ENCODE measurements around the gene CD8A.

The CD8A gene

DNA sequence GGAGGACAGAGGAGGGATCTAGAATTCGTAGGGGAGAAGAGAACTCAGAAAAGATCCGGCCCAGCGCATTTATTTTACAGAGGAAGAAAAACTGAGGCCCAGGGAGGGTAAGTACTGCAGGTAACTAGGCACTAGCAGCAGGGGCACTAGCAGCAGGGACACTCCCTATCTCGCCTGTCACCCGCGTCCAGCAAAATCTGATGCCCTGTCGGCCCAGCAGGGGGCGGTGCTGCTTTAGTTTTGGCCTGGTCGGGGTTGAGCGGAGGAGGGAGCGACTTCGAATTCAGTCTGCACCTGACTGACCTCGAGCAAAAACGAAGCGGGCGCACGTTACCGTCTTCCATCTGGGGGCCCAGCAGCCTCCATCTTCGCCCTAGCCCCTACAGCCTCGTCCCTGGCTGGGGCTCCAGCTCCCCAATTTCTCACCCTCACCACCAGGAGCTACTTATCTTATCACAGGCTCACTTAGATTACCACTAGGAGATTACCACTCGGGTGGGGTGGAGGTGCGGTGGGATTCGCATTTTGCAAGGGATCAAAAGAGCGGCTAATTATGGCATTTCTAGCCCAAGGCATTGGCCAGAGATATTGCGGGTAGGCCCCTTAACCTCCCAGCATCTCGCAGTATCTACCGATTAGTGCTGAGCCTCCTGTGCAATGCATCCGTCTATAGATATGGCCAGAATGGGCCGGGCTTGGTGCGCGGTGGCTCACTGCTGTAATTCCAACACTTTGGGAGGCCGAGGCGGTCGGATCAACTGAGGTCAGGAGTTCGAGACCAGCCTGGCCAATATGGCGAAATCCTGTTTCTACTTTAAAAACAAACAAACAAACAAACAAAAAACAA is 17.8 kb upstream of the CD8A start:
- DNase-seq, result peak; percentile 100

DNA sequence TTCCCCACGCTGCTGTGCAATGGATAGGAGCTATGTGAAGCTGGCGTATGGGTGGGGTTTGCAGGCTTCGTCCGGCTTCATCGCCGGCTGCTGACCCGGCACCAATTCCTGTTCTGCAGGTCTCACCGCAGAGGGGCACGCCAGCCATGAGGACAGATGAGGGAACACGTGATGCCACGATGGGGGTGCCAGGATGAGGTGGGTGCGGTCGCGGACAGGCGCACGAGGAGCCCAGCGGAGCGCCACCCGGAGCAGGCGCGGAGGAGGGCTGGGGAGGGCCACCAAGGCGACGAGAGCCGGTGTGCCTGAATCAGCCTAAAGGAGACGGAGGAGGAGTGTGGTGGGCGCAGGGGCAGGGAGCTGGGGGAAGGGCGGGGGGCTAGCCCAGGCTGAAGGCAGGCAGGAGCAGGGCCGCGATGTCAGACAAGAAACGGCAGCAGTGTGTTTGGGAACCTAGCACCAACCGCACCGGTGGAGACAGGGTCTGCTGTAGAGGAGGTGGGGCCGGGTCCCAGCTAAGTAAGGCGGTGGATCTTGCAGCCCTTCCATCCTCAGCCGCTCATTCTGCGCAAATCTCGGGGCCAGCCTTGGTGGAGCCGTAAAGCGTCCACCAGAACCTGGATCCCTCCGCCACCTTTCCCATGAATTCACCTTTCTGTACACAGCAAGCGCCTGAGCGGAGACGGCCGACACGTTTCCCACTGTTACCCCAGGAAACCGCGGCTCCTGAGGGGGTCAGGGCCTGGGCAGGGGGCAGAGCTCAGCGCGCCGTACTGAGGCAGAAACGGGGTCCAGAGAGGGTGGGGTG is 17.0 kb upstream of the CD8A start:
- peak; percentile 89 for DNase-seq

DNA sequence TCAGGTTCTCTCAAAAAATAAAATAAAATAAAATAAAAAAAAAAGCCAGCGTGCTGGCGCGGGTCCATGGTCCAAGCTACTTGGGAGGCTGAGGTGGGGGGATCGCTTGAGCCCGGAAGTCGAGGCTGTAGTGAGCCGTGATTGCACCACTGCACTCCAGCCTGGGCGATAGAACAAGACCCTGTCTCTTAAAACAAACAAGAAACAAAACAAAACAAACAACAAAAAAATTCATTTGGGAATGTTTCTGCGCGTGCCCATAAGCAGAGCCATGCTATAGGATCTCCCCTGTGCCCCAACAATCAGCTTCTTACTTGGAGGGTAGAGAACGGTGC is 16.4 kb upstream of the CD8A start:
- DNase-seq, result no peak

DNA sequence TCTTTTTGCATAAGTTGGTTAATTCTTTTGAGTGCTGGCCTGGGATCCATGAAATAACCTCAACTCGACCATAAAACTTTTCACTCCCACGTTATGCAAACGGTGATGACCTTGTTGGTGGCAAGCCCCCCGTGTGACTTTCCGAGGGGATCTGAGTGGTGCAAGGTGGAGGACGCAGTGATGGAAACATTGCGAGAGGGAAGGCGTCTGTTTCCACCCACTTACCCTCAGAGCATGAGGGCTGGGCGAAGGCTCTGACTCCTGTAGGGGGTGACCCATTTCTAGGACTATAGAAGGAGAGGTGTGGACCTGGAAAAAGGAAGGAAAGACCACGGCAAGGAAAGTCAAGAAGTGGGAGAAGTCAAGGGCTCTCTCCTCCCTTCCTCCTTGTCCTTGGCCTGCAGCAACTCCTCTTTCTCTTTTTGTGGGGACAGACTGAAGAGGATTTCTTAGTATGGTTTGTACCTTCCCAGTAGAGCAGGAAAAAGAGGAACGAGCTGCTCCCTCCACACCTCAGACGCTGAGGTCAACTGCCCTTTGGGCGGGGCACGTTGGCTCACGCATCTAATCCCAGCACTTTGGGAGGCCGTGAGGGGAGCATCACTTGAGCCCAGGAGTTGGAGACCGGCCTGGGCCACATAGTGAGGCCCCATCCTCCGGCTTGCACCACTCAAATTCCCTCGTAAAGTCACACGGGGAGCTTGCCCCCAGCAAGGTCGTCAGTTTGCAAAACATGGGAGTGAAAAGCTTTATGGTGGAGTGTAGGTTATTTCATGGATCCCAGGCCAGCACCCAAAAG is 15.5 kb upstream of the CD8A start:
- peak; percentile 75 for DNase-seq

DNA sequence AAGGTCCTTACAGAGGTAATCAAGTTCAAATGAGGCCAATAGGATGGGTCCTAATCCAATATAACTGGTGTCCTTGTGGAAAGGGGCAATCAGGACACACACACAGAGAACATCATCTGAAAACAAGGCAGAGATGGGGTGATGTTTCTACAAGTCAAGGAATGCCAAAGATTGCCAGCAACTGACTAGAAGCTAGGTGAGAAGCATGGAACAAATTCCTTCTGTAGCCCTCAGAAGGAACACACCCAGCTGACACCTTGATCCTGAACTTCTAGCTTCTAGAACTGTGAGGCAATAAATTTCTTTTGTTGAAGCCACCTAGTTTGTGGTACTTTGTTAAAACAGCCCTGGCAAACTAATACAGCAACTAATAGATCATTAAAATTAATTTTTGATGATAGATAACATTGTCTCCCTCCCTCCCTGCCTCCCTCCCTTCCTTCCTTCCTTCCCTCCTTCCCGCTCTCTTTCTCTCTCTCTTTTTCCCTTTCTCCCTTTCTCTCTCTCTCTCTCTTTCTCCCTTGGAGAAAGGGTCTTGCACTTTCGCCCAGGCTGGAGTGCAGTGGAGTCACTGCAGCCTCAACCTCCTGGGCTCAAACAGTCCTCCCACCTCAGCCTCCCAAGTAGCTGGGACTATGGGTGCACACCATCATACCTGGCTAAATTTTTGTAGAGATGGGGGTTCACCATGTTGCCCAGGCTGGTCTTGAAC is 10.3 kb upstream of the CD8A start:
- DNase-seq, result no peak

DNA sequence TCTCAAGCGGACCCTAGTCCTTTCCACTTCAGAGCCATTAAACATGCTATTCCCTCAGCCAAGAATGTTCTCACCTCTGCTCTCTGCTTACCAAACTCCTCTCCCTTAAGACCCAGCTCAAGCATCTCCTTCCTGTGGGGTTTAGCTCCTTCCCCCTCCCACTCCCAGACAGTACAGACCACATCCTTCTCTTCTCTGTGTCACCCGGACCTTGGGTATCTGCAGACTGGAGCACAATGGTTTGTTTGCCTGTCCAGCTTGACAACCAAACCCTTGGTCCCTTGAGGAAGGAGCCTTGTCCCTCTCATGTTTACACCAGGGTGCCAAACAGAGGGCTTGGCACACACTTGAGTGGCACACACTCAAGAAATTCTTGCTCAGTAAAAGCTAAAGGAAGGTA is 4.1 kb upstream of the CD8A start:
- DNase-seq, result no peak

DNA sequence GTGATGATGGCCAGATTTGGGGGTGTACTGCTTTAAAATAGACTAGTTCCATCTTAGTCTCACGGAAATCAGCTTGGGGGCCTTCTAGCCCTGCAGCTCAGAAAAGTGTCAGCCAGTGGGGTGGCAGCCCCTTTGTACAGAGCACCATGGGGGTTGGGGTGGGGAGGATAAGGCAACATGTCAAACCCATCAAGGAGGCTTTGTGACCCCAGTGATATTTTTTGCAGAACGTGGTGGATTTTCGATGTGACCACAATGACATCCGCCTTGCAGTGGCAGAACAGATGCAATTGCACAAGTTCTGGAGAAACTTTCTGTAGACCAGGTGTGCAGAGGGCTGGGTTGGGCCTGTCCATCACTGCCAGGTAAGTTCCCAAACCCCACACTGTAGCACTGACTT is 3.0 kb upstream of the CD8A start:
- DNase-seq, result peak; percentile 69

DNA sequence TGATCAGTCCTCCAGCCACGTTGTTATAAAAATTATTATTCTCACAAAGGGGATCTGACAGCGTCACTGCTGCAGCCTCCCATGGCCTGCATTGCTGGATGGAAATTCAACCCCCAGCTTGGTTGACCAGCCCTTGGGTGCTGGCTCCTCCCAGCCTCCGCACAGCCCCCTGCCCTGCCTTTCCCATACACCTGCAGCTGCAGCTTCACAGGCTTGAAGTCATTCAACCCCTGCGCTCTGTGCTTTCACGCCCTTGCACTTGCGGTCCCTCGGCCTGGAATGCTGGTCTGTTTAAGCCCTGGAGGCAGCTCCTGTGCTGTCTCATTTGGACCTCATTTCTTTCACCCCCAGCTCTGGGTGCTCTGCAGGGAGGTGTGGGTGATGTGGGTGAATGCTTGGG is 860 bp upstream of the CD8A start:
- DNase-seq, result no peak

DNA sequence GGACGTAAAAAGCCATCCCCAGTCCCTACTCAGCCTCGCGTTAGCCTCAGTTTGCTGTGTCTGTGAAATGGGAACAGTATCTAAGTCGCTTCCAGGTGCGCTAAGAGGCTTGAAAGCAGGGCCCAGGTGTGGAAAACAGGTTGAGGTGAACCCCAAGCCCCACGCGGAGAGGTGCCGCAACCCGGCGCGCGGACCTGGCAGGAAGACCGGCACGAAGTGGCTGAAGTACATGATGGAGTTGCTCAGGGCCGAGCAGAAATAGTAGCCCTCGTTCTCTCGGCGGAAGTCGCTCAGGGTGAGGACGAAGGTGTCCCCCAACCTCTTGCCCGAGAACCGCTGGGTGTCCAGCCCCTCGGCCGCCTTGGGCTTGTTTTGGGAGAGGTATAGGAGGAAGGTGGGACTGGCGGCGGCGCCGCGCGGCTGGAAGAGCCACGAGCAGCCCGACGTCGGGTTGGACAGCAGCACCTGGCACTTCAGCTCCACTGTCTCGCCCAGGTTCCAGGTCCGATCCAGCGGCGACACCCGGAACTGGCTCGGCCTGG is 508 bp downstream of the CD8A start:
- peak; percentile 83 for DNase-seq

DNA sequence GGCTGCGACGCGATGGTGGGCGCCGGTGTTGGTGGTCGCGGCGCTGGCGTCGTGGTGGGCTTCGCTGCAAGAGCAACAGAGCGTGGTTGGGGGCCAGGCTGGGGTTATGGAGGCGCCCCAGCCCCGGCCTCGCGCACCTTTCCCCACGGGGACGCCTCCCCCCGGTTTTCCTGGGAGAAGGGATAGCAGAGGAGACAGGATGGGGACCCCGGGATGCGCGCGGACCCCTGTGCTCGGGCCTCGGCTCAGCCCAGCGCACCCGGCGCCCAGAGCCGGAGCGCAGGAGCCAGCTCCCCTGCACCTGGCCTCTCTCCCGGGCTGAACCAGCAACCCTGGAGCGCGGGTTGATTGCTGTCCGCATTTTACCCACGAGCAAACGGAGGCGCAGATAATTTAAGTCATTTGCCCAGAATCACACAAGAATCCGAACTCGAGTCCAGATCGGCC is 1.0 kb downstream of the CD8A start:
- DNase-seq, result peak; percentile 69

DNA sequence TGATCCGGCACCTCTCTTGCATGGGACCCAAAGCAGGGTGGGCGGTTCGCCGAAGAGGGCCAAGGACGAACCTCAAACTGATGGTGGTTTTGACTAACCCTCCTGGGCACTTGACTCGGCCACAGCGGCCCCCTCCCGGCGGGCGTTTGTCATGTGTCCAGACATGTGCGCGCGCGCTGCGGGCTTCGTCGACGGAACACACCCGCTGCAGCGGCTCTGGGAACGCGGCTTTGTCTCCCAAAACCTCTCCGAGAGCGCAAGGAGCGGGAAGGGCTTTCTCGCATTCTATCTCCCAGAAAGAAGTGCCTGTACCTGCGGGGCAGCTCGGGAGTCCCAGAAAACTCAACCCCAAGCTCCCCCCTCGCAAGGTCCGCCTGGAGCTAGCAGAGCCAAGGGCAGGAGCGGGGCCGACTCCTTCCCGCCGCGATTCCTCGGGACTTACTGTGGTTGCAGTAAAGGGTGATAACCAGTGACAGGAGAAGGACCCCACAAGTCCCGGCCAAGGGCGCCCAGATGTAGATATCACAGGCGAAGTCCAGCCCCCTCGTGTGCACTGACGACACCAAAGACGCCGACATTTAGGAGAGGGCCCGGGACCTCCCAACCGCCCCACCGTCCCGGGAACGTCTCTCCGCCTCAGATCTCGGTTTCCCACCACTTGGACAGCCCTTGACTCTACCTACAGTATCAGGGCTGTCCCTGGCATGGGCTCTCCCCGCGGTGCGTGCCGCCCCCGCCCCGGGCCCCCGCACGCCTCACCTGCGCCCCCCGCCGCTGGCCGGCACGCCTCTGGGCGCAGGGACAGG is 1.6 kb downstream of the CD8A start:
- DNase-seq, result peak; percentile 85

DNA sequence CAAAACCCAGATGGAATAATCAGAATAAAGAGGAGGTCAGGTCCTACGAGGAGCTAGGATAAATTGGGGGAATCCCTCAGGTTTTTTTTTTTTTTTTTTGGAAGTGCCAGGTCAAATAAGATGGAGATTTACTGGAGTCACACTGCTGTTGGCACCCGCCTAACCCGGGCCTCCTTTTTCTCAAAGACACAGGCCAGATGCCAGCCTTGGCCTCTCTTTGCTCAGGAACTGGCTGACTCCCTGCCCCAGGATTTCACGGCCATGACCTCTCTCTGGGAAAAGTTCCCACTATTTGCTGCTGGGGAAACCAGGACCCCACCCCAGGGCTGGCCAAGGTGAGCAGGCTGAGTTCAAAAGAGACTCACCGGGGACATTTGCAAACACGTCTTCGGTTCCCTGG is 2.5 kb downstream of the CD8A start:
- DNase-seq, result no peak

DNA sequence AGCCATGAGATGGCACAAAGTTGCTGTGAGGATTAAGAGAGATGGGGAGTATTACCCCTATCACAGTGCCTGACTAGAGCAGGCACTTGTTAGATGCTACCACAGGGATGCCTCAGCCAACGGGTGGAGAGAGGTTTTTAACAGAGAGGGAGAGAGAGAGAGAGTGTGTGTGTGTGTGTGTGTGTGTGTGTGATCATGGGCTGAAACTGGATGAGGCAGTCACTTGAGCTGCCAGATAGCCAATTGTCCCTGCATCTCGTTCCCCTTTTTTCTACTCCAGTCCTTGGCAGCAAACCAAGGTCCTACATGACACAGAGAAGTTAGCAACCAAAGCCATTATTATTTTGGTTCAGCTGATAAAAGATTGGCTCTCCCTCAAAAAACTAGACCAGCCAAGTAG is 3.0 kb downstream of the CD8A start:
- DNase-seq, result no peak

DNA sequence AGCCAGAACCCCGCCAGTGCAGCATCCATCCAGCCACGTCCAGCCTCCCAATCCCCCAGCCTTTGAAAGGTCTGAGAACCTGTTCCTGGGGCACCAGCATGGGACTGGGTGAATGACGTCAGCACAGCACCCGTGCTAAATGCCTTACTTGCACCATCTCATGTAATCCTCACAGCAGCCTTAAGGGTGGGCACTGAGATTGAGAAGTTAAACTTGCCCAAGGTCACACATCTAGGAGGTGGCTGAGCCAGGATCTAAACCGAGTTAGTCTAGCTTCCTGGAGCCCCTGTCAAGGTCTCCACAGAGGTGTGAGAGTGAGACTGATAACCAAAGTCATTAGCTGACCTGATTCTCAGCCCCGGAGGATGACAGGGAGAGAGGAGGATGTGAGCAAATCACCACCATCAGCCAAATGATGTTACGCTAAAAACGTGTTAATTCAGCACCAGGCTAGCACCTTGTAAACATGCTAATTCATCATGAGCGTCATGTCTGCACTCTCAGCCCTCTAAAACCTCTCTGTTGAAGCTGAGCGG is 4.6 kb downstream of the CD8A start:
- DNase-seq, result peak; percentile 87

DNA sequence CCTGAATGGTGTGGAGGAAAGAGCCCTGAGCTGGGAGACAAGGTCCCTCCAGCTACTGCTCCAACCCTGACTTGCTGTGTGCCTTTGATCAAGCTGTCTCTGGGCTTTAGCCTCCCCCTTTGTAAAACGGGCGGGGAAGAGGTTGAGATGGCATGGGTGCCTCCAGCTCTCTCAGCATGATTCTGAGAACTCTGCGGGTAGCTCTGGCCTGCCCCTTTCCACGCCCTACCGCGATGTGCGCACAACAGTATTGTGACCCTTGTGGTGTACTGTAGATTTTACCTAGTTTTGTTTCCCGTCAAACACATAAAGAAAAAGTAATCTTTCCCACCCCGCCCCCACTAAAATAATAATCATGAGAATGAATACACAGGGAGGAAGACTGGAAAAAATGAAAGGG is 5.3 kb downstream of the CD8A start:
- peak; percentile 87 for DNase-seq

DNA sequence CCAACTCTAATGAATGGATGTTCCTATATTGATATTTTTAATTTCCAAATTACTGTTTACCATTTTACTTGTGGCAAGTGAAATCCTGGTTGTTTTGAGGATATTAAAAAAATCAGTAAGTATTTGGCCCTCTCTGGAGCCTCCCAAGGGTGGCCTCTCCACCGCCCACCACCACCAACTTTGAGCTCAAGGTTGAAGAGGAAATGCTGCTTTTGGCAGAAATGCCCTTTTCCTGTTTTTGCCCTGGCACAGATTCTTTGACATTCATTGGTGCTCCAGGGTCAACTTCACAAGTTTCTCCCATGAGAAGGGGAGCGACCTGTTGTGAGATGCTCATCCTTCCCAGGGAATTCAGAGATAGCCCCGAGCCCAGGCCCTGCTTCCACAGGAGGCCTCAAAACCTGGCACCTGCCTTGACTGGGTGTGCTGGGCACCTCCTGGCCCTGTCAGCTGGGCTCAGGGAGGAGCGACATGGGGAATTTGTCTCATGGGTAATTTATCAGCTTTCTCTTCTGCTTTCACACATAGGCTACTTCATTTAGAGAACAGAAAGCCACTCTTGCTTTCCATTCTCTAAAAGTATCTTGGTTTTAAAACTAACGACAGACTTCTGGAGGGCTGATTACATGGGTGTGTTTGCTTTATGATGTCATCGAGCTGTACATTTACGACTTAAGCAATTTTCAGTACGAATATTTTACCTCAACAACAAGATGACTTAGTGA is 6.9 kb downstream of the CD8A start:
- DNase-seq, result peak; percentile 74

DNA sequence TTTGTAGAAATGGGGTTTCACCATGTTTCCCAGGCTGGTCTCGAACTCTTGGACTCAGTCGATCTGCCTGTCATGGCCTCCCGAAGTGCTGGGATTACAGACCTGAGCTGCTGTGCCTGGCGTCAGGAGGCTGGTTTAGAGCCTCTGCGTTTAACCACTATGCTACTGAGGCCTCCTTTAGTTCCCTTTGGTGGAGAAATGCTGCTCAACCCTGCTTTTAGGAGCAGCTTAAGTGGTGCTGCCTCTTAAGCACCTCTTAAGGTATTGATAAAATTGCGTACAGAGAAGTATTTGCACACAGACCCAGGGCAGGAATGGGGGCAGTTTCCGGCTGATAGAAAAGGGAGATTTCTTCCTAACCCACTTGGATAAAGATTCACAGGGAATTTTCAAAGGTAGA is 8.0 kb downstream of the CD8A start:
- no peak for DNase-seq

DNA sequence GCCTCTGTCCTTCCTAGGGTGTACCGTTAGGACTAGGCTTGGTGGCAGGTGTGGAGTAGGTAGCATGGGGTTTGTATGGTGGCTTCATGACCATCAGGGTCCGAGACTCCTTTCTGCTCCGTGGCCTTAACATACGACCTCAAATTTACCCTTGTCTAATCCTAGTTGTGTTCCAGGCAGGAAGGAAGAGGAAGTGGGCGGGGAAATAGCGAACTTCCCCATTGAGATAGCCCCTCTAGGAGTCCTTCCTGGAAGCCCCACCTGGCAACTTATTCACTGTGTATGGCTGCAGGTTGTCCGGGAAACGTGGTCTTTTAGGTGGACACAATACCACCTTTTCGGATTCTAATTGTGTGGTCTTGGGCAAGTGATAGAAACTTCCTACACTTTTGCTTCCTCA is 9.3 kb downstream of the CD8A start:
- no peak for DNase-seq

DNA sequence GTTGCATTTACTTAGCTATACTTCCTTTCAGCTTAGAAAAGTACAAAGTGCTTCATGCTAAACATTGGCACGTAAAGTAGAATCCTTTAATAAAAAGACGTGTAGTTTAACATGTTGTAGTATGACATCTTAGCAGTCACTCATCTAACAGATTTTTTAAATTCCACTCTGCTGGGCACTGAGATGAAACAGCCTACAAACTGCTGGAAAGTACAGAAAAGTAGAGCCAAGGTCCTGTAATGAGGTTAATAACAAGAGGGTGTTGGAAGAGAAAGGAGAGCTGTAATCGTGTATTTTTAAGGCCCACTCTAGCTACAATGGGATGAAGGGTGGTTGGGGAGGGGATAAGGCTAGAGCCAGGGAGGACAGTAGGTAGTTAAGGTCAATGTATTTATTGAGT is 10.7 kb downstream of the CD8A start:
- no peak for DNase-seq

DNA sequence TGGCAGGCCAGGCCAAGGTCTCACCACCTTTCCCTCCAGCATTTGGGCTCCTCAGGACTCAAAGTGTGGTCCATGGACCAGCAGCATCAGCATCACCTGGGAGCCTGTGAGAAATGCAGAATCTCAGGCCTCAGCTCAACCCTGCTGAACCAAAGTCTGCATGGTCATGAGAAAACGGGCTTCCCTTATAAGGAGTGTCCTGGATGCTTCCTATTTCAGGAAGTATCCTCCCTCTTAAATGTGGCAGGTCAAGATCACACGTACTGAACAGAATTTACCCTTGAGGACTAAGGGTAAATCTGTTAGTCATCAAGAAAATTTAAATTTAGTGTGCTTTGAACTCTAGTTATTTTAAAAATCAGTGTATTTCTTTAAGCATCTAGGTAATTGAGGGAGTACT is 11.8 kb downstream of the CD8A start:
- no peak for DNase-seq

DNA sequence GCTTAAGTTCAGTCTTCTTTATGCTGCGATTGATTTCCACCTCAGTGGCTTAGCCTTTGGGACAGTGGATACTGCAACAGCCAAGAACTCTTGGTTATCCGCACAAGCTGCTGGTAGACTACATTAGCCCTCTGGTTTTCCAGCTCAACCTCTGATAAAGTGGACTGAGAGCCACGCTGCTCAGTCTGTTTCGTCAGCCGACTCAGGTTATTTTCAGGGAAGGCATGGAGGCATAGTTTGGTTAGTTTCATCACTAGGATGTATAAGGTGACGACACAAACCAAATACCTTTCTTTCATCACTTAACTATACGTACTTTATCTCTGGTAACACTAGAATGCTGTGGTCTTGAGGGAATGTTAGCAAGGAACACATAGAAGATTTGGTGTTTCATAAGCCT is 14.2 kb downstream of the CD8A start:
- no peak for DNase-seq

Measured in activated CD8-positive, alpha-beta memory T cell treated with anti-CD3 and anti-CD28 coated beads for 24 hours (primary cell).